Chondrocyte (in vitro differentiated cells): ENCODE data around the gene HS3ST3B1. TPM values are rescaled to one million over a fixed set of nuclear protein-coding genes. Genes with fewer than 3 reads are reported as not detected.

Experiments used
- DNase-seq: peaks from one replicate; pipeline ENCODE4 v3.0.0; 2021; ENCODE audit warnings: mixed read lengths, low spot score
- H3K27ac Mint-ChIP-seq: one replicate; pipeline ENCODE4 v1.8.0; 2021; ENCODE audit warnings: mild to moderate bottlenecking, moderate library complexity, mixed read lengths; ENCODE audit not compliant: unreplicated experiment
- H3K27me3 Mint-ChIP-seq: 2 replicates; pipeline ENCODE4 v1.8.0; 2021; ENCODE audit warnings: low read depth, mixed read lengths
- H3K36me3 Mint-ChIP-seq: 2 replicates; pipeline ENCODE4 v1.8.0; 2021; ENCODE audit warnings: low read depth, mixed read lengths
- H3K4me1 Mint-ChIP-seq: 2 replicates; pipeline ENCODE4 v1.8.0; 2021; ENCODE audit warnings: low read depth, mild to moderate bottlenecking, mixed read lengths
- H3K4me3 Mint-ChIP-seq: one replicate; pipeline ENCODE4 v1.8.0; 2021; ENCODE audit warnings: mild to moderate bottlenecking, moderate library complexity, mixed read lengths; ENCODE audit not compliant: unreplicated experiment
- H3K9me3 Mint-ChIP-seq: 2 replicates; pipeline ENCODE4 v1.8.0; 2021; ENCODE audit warnings: low read depth, mixed read lengths
- CTCF ChIP-seq: fragments of 200-600 bp; sonication (generic); IDR thresholded peaks from 2 replicates; pipeline ENCODE4 v1.5.0; 2021; ENCODE audit warnings: antibody characterized with exemption, mild to moderate bottlenecking, moderate library complexity
- total RNA-seq: library from RNA; stranded (reverse); gene quantifications from 3 replicates; pipeline ENCODE4 v1.2.1, GENCODE V29; 2021

HS3ST3B1 gene
- total RNA-seq, 1 donor from 2014 or later: 27.1 TPM

- H3K27ac Mint-ChIP-seq: peak overlapping the region; percentile 84
- DNase-seq: no peak
- no peaks in the 10 kb centered on the region for H3K9me3 Mint-ChIP-seq
- peaks cover 42% of the 10 kb centered on the region for H3K4me1 Mint-ChIP-seq
- H3K4me3 Mint-ChIP-seq: no peak overlapping the region
- H3K27me3 Mint-ChIP-seq: no peaks in the 10 kb centered on the region
- peaks cover 7% of the 10 kb centered on the region for H3K36me3 Mint-ChIP-seq
- no peak for TF ChIP-seq CTCF
Measured at GRCh38 chr17:14310605-14311004, 9.7 kb downstream of the HS3ST3B1 start.

- no peak overlapping the region for H3K27ac Mint-ChIP-seq
- H3K27me3 Mint-ChIP-seq: no peaks in the 10 kb centered on the region
- H3K4me1 Mint-ChIP-seq: peaks cover 39% of the 10 kb centered on the region
Measured at GRCh38 chr17:14311186-14311705, 10.4 kb downstream of the HS3ST3B1 start.

GRCh38 chr17:14311981-14312380, 11.1 kb downstream of the HS3ST3B1 start:
- no peaks in the 10 kb centered on the region for H3K9me3 Mint-ChIP-seq
- no peak overlapping the region for H3K4me3 Mint-ChIP-seq
- DNase-seq: no peak
- no peak for TF ChIP-seq CTCF
- no peaks in the 10 kb centered on the region for H3K27me3 Mint-ChIP-seq
- H3K4me1 Mint-ChIP-seq: peaks cover 40% of the 10 kb centered on the region
- peak overlapping the region; percentile 3 for H3K27ac Mint-ChIP-seq
- H3K36me3 Mint-ChIP-seq: peaks cover 8% of the 10 kb centered on the region

More at GRCh38 chr17:14311186-14311705, 10.4 kb downstream of the HS3ST3B1 start:
- TF ChIP-seq CTCF: no peak
- Mint-ChIP-seq H3K9me3 (no peaks in the 10 kb centered on the region), H3K36me3 (peaks cover 7% of the 10 kb centered on the region), H3K4me3 (no peak overlapping the region)
- no peak for DNase-seq

GRCh38 chr17:14312522-14312921, 11.6 kb downstream of the HS3ST3B1 start:
- Mint-ChIP-seq H3K27ac (peak overlapping the region; percentile 3), H3K4me1 (peaks cover 45% of the 10 kb centered on the region), H3K27me3 (no peaks in the 10 kb centered on the region), H3K36me3 (peaks cover 8% of the 10 kb centered on the region), H3K9me3 (no peaks in the 10 kb centered on the region), H3K4me3 (no peak overlapping the region)
- TF ChIP-seq CTCF: no peak
- DNase-seq: no peak

GRCh38 chr17:14316126-14316832, 15.4 kb downstream of the HS3ST3B1 start:
- Mint-ChIP-seq H3K36me3 (peaks cover 8% of the 10 kb centered on the region), H3K4me3 (no peak overlapping the region), H3K9me3 (no peaks in the 10 kb centered on the region), H3K27me3 (no peaks in the 10 kb centered on the region), H3K27ac (no peak overlapping the region), H3K4me1 (peaks cover 40% of the 10 kb centered on the region)
- TF ChIP-seq CTCF: no peak
- no peak for DNase-seq
